HL-60 (cell line): ENCODE results near the gene LSM2.

Source experiments
- DNase-seq, 2 experiments: peaks; one replicate each; pipeline ENCODE4 v3.0.0-alpha.2; 2010 to 2020; ENCODE audit warnings: low read depth in 1 of 2, low spot score in 1 of 2
- H3K27ac ChIP-seq: fragments of 250-450 bp; sonication (Bioruptor Pico); replicated peaks from 2 replicates; pipeline ENCODE4 v1.5.1; 2020; ENCODE audit warnings: mild to moderate bottlenecking, moderate library complexity
- H3K27me3 ChIP-seq: fragments of 250-450 bp; sonication (Bioruptor Pico); 2 replicates; pipeline ENCODE4 v1.5.1; 2021; ENCODE audit warnings: mild to moderate bottlenecking, moderate library complexity; ENCODE audit not compliant: insufficient read depth, poor library complexity, severe bottlenecking
- H3K4me3 ChIP-seq: replicated peaks from 2 replicates; pipeline ENCODE4 v1.5.1; 2011; ENCODE audit warnings: mild to moderate bottlenecking, control low read depth, low read length; ENCODE audit not compliant: insufficient read depth
- GABPA ChIP-seq: IDR thresholded peaks from 2 replicates; pipeline ENCODE4 v1.6.1; 2012; ENCODE audit warnings: low read depth
- POLR2AphosphoS5 ChIP-seq: IDR thresholded peaks from 2 replicates; pipeline ENCODE4 v1.6.1; 2012; ENCODE audit warnings: low read depth
- SPI1 ChIP-seq: IDR thresholded peaks from 2 replicates; pipeline ENCODE4 v1.6.1; 2012; ENCODE audit warnings: low read depth, mild to moderate bottlenecking, borderline replicate concordance
- TF ChIP-seq, protein P1 (sequence below): IDR thresholded peaks from 2 replicates; pipeline ENCODE4 v1.6.1; 2012; ENCODE audit warnings: low read depth; ENCODE audit not compliant: insufficient replicate concordance
- TF ChIP-seq, protein P2 (sequence below): IDR thresholded peaks from one replicate; pipeline ENCODE4 v1.5.1; 2011; ENCODE audit warnings: low read length, control low read depth, inconsistent platforms; ENCODE audit not compliant: insufficient read depth

Gene LSM2

GRCh38 chr6:31784098-31784925 is 22.5 kb downstream of the LSM2 start:
- no peak for DNase-seq
- no peaks in the 10 kb centered on the region for H3K27me3 ChIP-seq
- TF ChIP-seq POLR2AphosphoS5 (no peak), SPI1 (no peak), GABPA (no peak)
- TF ChIP-seq, protein P1, sequence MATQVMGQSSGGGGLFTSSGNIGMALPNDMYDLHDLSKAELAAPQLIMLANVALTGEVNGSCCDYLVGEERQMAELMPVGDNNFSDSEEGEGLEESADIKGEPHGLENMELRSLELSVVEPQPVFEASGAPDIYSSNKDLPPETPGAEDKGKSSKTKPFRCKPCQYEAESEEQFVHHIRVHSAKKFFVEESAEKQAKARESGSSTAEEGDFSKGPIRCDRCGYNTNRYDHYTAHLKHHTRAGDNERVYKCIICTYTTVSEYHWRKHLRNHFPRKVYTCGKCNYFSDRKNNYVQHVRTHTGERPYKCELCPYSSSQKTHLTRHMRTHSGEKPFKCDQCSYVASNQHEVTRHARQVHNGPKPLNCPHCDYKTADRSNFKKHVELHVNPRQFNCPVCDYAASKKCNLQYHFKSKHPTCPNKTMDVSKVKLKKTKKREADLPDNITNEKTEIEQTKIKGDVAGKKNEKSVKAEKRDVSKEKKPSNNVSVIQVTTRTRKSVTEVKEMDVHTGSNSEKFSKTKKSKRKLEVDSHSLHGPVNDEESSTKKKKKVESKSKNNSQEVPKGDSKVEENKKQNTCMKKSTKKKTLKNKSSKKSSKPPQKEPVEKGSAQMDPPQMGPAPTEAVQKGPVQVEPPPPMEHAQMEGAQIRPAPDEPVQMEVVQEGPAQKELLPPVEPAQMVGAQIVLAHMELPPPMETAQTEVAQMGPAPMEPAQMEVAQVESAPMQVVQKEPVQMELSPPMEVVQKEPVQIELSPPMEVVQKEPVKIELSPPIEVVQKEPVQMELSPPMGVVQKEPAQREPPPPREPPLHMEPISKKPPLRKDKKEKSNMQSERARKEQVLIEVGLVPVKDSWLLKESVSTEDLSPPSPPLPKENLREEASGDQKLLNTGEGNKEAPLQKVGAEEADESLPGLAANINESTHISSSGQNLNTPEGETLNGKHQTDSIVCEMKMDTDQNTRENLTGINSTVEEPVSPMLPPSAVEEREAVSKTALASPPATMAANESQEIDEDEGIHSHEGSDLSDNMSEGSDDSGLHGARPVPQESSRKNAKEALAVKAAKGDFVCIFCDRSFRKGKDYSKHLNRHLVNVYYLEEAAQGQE, result no peak
- TF ChIP-seq, protein P2, sequence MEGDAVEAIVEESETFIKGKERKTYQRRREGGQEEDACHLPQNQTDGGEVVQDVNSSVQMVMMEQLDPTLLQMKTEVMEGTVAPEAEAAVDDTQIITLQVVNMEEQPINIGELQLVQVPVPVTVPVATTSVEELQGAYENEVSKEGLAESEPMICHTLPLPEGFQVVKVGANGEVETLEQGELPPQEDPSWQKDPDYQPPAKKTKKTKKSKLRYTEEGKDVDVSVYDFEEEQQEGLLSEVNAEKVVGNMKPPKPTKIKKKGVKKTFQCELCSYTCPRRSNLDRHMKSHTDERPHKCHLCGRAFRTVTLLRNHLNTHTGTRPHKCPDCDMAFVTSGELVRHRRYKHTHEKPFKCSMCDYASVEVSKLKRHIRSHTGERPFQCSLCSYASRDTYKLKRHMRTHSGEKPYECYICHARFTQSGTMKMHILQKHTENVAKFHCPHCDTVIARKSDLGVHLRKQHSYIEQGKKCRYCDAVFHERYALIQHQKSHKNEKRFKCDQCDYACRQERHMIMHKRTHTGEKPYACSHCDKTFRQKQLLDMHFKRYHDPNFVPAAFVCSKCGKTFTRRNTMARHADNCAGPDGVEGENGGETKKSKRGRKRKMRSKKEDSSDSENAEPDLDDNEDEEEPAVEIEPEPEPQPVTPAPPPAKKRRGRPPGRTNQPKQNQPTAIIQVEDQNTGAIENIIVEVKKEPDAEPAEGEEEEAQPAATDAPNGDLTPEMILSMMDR, result no peak
- no peak overlapping the region for H3K4me3 ChIP-seq
- no peak overlapping the region for H3K27ac ChIP-seq

GRCh38 chr6:31782126-31782855 is 24.5 kb downstream of the LSM2 start:
- TF ChIP-seq POLR2AphosphoS5 (peak; percentile 36), GABPA (no peak)
- Histone ChIP-seq H3K4me3 (no peak overlapping the region), H3K27ac (no peak overlapping the region), H3K27me3 (no peaks in the 10 kb centered on the region)
- no peak for DNase-seq

GRCh38 chr6:31781244-31782125 is 25.3 kb downstream of the LSM2 start:
- no peak overlapping the region for H3K4me3 ChIP-seq
- TF ChIP-seq GABPA (no peak), POLR2AphosphoS5 (no peak), SPI1 (no peak)
- TF ChIP-seq, protein P1, result no peak
- TF ChIP-seq, protein P2, result no peak

More at GRCh38 chr6:31781244-31782125, 25.3 kb downstream of the LSM2 start:
- H3K27ac ChIP-seq, result no peak overlapping the region
- H3K27me3 ChIP-seq, result no peaks in the 10 kb centered on the region
- no peak for DNase-seq
